ENCODE data around the gene CFDP1.
"Not testable (repeated sequence)": the region's sequence is repeated elsewhere in the genome, so short reads cannot be mapped to it uniquely, and the experiment has no call there.

Gene CFDP1

GRCh38 chr16:75471723-75472633 lies 38.7 kb upstream of the CFDP1 start:
- Histone ChIP-seq H3K36me3 (ENCODE audit: insufficient read depth, low read length) (no peaks in the 10 kb centered on the region), H3K4me3 (ENCODE audit: low read depth, low read length, poor library complexity, severe bottlenecking) (no peak overlapping the region), H3K27ac (ENCODE audit: low read depth, low read length, poor library complexity, severe bottlenecking) (no peak overlapping the region), H3F3A (ENCODE audit: insufficient read depth, low read length) (no peaks in the 10 kb centered on the region), H3K9ac (ENCODE audit: low read length) (no peak overlapping the region), H3K9me3 (ENCODE audit: low read length) (no peaks in the 10 kb centered on the region), H3K27me3 (ENCODE audit: insufficient read depth, low read length) (no peaks in the 10 kb centered on the region), H3K9me2 (ENCODE audit: low read depth, low read length) (no peaks in the 10 kb centered on the region), H3K4me1 (ENCODE audit: insufficient read depth, low read length, severe bottlenecking) (no peaks in the 10 kb centered on the region), H4K20me1 (ENCODE audit: insufficient read depth, low read length) (no peaks in the 10 kb centered on the region), H3K79me2 (ENCODE audit: insufficient read depth, low read length) (no peaks in the 10 kb centered on the region), H2AFZ (ENCODE audit: low read length) (no peak overlapping the region), H3K4me2 (ENCODE audit: low read length) (no peak overlapping the region)
- no peak for TF ChIP-seq EZH2 (IDR thresholded peaks at IDR 0.05; ENCODE audit: borderline replicate concordance, low read length)
- peak; percentile 85 for TF ChIP-seq CTCF (IDR thresholded peaks at IDR 0.05; ENCODE audit: low read length)

GRCh38 chr16:75466760-75467159 lies 33.5 kb upstream of the CFDP1 start:
- Histone ChIP-seq H3K9ac (ENCODE audit: low read length) (no peak overlapping the region), H3K36me3 (ENCODE audit: insufficient read depth, low read length) (no peaks in the 10 kb centered on the region), H3K9me3 (ENCODE audit: low read length) (no peaks in the 10 kb centered on the region), H3F3A (ENCODE audit: insufficient read depth, low read length) (no peaks in the 10 kb centered on the region), H3K27ac (ENCODE audit: low read depth, low read length, poor library complexity, severe bottlenecking) (no peak overlapping the region), H2AFZ (ENCODE audit: low read length) (no peak overlapping the region), H3K79me2 (ENCODE audit: insufficient read depth, low read length) (peaks cover 13% of the 10 kb centered on the region; the same call in 1 of the 2 replicates), H3K4me1 (ENCODE audit: insufficient read depth, low read length, severe bottlenecking) (peaks cover 16% of the 10 kb centered on the region), H3K4me2 (ENCODE audit: low read length) (no peak overlapping the region), H4K20me1 (ENCODE audit: insufficient read depth, low read length) (no peaks in the 10 kb centered on the region), H3K4me3 (ENCODE audit: low read depth, low read length, poor library complexity, severe bottlenecking) (no peak overlapping the region), H3K27me3 (ENCODE audit: insufficient read depth, low read length) (0 out of 2 replicates have a peak, but pooled peaks cover 2% of the 10 kb centered on the region), H3K9me2 (ENCODE audit: low read depth, low read length) (no peaks in the 10 kb centered on the region)
- no peak for TF ChIP-seq EZH2 (IDR thresholded peaks at IDR 0.05; ENCODE audit: borderline replicate concordance, low read length)
- TF ChIP-seq CTCF (IDR thresholded peaks at IDR 0.05; ENCODE audit: low read length), result no peak

GRCh38 chr16:75464122-75464918 lies 31.0 kb upstream of the CFDP1 start, which contains the start of gene TMEM170A:
Gene TMEM170A, minus strand, starts transcription at chr16:75464689. Its CDS starts 89 bp downstream, at chr16:75464600.
- Histone ChIP-seq H3F3A (ENCODE audit: insufficient read depth, low read length) (no peaks in the 10 kb centered on the region), H3K4me2 (ENCODE audit: low read length) (peak within 1 kb of the TSS; percentile 75), H4K20me1 (ENCODE audit: insufficient read depth, low read length) (no peaks in the 10 kb centered on the region), H3K27me3 (ENCODE audit: insufficient read depth, low read length) (0 out of 2 replicates have a peak, but pooled peaks cover 2% of the 10 kb centered on the region), H3K27ac (ENCODE audit: low read depth, low read length, poor library complexity, severe bottlenecking) (peak within 1 kb of the TSS; percentile 55), H3K9me2 (ENCODE audit: low read depth, low read length) (no peaks in the 10 kb centered on the region), H3K79me2 (ENCODE audit: insufficient read depth, low read length) (peaks cover 23% of the 10 kb centered on the region), H3K9me3 (ENCODE audit: low read length) (no peaks in the 10 kb centered on the region), H2AFZ (ENCODE audit: low read length) (no peak within 1 kb of the TSS), H3K4me1 (ENCODE audit: insufficient read depth, low read length, severe bottlenecking) (peaks cover 16% of the 10 kb centered on the region), H3K36me3 (ENCODE audit: insufficient read depth, low read length) (no peaks in the 10 kb centered on the region), H3K4me3 (ENCODE audit: low read depth, low read length, poor library complexity, severe bottlenecking) (peak within 1 kb of the TSS; percentile 85), H3K9ac (ENCODE audit: low read length) (peak within 1 kb of the TSS; percentile 88)
- TF ChIP-seq CTCF (IDR thresholded peaks at IDR 0.05; ENCODE audit: low read length), result peak; percentile 100
- no peak for TF ChIP-seq EZH2 (IDR thresholded peaks at IDR 0.05; ENCODE audit: borderline replicate concordance, low read length)

- Histone ChIP-seq H3K4me3 (ENCODE audit: low read depth, low read length, poor library complexity, severe bottlenecking) (peak overlapping the region; percentile 85), H3K4me2 (ENCODE audit: low read length) (peak overlapping the region; percentile 75), H3K79me2 (ENCODE audit: insufficient read depth, low read length) (peaks cover 23% of the 10 kb centered on the region), H3K9ac (ENCODE audit: low read length) (peak overlapping the region; percentile 88), H3K4me1 (ENCODE audit: insufficient read depth, low read length, severe bottlenecking) (peaks cover 16% of the 10 kb centered on the region)
- not testable (repeated sequence) for H3K27me3 ChIP-seq (ENCODE audit: insufficient read depth, low read length); H3K9me2 ChIP-seq (ENCODE audit: low read depth, low read length); H3F3A ChIP-seq (ENCODE audit: insufficient read depth, low read length); H3K36me3 ChIP-seq (ENCODE audit: insufficient read depth, low read length); H4K20me1 ChIP-seq (ENCODE audit: insufficient read depth, low read length); H2AFZ ChIP-seq (ENCODE audit: low read length); H3K27ac ChIP-seq (ENCODE audit: low read depth, low read length, poor library complexity, severe bottlenecking); H3K9me3 ChIP-seq (ENCODE audit: low read length)
These were observed 30.3 kb upstream of the CFDP1 start for GRCh38 chr16:75463389-75464121.

Data from OCI-LY1 (cell line).